Ishikawa (cell line): Measurements from ENCODE around the gene ADAMTSL1.

Source experiments
- CEBPB ChIP-seq: IDR thresholded peaks from 2 replicates; pipeline ENCODE4 v1.6.1; 2012
- CREB1 ChIP-seq: IDR thresholded peaks from 2 replicates; pipeline ENCODE4 v1.6.1; 2012; ENCODE audit warnings: low read depth
- EGR1 ChIP-seq: IDR thresholded peaks from 2 replicates; pipeline ENCODE4 v1.6.1; 2012
- EP300 ChIP-seq: IDR thresholded peaks from 2 replicates; pipeline ENCODE4 v1.6.1; 2012; ENCODE audit warnings: borderline replicate concordance
- FOXM1 ChIP-seq: IDR thresholded peaks from 2 replicates; pipeline ENCODE4 v1.6.1; 2012; ENCODE audit warnings: low read depth, borderline replicate concordance
- NFIC ChIP-seq: IDR thresholded peaks from 2 replicates; pipeline ENCODE4 v1.6.1; 2012
- RAD21 ChIP-seq: IDR thresholded peaks from 2 replicates; pipeline ENCODE4 v1.6.1; 2012; ENCODE audit warnings: low read depth
- TAF1 ChIP-seq: IDR thresholded peaks from 2 replicates; pipeline ENCODE4 v1.6.1; 2012; ENCODE audit warnings: low read depth, mild to moderate bottlenecking
- TCF12 ChIP-seq: IDR thresholded peaks from 2 replicates; pipeline ENCODE4 v1.6.1; 2012; ENCODE audit warnings: low read depth
- TEAD4 ChIP-seq: IDR thresholded peaks from 2 replicates; pipeline ENCODE4 v1.6.1; 2012
- YY1 ChIP-seq: IDR thresholded peaks from 2 replicates; pipeline ENCODE4 v1.6.1; 2012; ENCODE audit warnings: low read depth
- ZBTB7A ChIP-seq: IDR thresholded peaks from 2 replicates; pipeline ENCODE4 v1.6.1; 2012; ENCODE audit warnings: low read depth
- TF ChIP-seq, protein P1 (sequence below): IDR thresholded peaks from 2 replicates; pipeline ENCODE4 v1.6.1; 2012
- TF ChIP-seq, protein P2 (sequence below): IDR thresholded peaks from 2 replicates; pipeline ENCODE4 v1.6.1; 2012; ENCODE audit warnings: low read depth, mild to moderate bottlenecking
- TF ChIP-seq, protein P3 (sequence below): IDR thresholded peaks from 2 replicates; pipeline ENCODE4 v1.6.1; 2012

ADAMTSL1 gene

DNA sequence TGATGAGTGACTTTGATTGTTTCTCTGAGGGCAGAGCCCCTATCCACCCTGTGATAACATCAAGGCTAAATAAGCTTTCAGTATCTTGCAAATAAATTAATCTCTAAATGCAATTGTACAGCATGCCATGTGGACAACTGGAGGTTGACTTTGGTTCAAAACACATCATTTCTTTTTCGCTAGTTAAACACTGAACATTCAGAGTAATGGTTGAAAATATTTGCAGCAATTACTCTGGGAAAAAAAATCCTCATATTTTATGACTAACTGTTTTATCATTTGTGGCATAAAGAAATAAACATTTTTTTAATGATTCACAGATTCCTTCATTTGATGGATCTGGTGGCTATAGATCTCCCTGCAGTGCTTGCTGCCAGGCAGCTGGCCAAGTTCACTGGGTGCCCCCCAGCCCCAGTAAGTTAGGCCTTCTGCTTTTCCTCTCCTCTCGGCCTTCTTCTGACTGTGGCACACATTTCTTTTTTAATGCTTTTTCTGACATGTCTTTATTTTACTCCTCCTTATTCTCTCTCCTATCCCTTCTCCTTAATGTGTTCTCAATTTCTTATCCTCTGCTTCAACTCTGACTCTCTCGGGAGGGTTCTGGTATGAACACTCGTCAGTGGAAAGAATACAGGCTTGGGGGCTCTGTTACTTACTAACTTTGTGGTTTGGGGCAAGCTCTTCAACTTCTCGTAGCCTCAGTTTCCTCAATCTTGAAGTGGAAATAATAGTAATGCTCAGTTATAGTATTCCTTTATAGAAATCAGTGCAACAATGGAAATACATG lies 69.6 kb downstream of the ADAMTSL1 start:
- TF ChIP-seq, protein P1, sequence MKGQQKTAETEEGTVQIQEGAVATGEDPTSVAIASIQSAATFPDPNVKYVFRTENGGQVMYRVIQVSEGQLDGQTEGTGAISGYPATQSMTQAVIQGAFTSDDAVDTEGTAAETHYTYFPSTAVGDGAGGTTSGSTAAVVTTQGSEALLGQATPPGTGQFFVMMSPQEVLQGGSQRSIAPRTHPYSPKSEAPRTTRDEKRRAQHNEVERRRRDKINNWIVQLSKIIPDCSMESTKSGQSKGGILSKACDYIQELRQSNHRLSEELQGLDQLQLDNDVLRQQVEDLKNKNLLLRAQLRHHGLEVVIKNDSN, result no peak

DNA sequence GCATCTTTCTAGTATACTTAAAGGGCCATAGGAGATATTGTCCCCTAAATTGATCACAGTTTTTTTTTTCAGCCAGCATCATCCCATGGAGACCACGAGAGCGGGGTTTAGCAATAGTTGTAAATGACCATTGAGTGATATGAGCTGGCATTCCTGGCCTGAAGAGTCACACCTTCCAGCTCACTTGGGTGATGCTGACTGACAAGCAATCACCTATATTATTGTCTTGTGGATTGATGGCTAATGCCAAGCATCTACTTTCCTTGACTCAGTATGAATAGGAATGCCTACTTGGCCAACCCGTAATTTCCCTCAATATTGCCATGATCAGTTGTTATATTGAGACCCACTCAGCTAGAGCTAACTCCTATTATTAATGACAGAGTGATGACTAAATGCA lies 70.5 kb downstream of the ADAMTSL1 start:
- TF ChIP-seq EGR1, result no peak

DNA sequence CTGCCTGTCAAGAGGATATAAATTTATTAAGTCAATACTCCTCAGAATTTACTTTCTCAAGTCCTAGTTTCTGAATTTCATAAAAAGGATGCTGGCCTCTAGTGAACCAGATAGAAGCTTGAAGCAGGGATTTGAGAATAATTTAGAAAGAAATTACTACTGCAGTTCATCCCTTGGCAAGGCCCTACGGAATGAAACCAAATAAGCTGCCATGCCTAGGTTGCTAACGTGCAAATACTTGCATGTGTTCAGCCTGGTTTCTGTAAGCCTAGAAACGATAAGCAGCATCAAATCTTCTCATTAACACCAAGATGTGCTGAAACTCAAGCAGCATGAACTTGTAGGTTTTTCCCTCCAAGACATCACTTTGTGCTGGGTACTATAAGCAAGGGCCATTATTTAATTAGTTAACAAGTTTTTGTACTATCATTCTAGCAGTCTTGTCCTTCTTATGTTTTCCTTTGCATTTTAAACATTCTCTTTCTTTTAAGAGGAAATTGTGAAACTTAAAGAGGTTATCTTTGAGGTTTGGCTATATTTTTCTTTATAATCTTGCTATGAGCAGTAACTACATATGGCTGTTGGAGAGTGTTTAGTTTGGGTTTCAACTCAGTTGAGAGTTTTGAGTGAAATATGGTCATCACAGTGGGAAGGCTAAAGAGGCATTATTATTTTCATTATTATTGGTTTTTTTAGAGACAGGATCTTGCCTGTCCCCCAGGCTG lies 71.8 kb downstream of the ADAMTSL1 start:
- TF ChIP-seq YY1, result no peak
- TF ChIP-seq TCF12, result no peak
- TF ChIP-seq EP300, result no peak
- no peak for TF ChIP-seq CEBPB
- no peak for TF ChIP-seq ZBTB7A

DNA sequence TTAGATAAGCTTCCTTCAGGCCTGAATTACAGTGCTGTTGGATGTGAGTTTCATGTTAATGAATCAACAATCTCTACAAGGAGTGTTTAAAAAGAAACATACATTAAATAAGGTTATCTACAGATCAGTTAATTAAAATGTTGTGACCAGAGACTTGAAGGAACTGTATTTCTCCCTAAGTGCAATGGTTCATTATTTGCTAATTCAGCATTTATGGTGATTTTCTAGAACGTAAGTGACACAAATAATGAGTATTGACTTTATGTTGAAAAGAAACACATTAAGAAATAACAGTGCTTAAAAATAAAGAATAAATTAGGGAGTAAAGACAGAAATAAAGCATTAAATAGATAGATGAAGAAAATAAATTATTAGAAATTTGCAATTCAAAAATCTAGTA lies 74.5 kb downstream of the ADAMTSL1 start:
- TF ChIP-seq, protein P1, result no peak
- no peak for TF ChIP-seq EGR1
- TF ChIP-seq TAF1, result no peak
- no peak for TF ChIP-seq NFIC
- no peak for TF ChIP-seq CEBPB
- TF ChIP-seq, protein P2, sequence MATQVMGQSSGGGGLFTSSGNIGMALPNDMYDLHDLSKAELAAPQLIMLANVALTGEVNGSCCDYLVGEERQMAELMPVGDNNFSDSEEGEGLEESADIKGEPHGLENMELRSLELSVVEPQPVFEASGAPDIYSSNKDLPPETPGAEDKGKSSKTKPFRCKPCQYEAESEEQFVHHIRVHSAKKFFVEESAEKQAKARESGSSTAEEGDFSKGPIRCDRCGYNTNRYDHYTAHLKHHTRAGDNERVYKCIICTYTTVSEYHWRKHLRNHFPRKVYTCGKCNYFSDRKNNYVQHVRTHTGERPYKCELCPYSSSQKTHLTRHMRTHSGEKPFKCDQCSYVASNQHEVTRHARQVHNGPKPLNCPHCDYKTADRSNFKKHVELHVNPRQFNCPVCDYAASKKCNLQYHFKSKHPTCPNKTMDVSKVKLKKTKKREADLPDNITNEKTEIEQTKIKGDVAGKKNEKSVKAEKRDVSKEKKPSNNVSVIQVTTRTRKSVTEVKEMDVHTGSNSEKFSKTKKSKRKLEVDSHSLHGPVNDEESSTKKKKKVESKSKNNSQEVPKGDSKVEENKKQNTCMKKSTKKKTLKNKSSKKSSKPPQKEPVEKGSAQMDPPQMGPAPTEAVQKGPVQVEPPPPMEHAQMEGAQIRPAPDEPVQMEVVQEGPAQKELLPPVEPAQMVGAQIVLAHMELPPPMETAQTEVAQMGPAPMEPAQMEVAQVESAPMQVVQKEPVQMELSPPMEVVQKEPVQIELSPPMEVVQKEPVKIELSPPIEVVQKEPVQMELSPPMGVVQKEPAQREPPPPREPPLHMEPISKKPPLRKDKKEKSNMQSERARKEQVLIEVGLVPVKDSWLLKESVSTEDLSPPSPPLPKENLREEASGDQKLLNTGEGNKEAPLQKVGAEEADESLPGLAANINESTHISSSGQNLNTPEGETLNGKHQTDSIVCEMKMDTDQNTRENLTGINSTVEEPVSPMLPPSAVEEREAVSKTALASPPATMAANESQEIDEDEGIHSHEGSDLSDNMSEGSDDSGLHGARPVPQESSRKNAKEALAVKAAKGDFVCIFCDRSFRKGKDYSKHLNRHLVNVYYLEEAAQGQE, result no peak
- no peak for TF ChIP-seq TEAD4
- TF ChIP-seq, protein P3, sequence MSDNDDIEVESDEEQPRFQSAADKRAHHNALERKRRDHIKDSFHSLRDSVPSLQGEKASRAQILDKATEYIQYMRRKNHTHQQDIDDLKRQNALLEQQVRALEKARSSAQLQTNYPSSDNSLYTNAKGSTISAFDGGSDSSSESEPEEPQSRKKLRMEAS, result no peak
- TF ChIP-seq EP300, result no peak
- no peak for TF ChIP-seq RAD21
- TF ChIP-seq ZBTB7A, result no peak
- TF ChIP-seq CREB1, result no peak
- TF ChIP-seq FOXM1, result no peak
- TF ChIP-seq YY1, result no peak
- no peak for TF ChIP-seq TCF12

DNA sequence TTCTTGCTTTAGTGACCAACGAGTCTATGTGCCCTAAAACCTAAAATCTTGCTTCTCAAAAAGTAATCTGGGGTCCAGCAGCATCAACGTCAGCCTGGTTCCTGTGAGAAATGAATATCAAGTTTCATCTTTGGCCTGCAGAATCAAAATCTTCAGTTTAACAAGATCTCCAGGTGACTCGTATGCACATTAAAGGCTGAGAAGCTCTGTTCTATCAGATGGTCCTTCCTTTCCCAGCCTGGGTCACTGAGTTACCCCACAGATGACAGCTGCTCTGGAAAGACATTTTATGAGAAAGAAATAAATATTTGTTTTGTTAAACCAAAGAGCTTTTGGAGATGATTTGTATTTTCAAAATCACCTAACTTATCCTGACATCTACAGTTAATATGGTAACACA lies 75.8 kb downstream of the ADAMTSL1 start:
- no peak for TF ChIP-seq NFIC
- no peak for TF ChIP-seq RAD21
- no peak for TF ChIP-seq FOXM1
- TF ChIP-seq, protein P2, result no peak
- TF ChIP-seq, protein P3, result no peak
- no peak for TF ChIP-seq EGR1
- TF ChIP-seq, protein P1, result no peak
- TF ChIP-seq TAF1, result no peak
- TF ChIP-seq TEAD4, result no peak
- TF ChIP-seq YY1, result no peak
- TF ChIP-seq EP300, result no peak

DNA sequence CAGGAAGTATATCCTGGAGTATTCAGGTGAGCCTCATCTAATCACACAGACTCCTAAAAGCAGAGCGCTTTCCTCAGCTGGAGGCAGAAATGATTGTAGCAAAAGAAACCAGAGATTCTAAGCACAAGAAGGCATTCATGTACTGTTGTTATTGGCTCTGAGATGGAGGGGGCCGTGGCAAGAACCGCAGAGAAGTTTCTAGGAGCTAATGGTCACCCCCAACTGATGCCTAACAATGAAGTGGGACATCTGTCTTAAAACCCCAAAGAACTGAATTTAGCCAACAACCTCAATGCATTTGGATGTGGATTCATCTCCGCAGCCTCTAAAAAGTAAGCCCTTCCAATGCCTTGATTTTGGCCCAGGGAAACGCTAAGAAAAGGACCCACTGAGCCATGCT lies 76.3 kb downstream of the ADAMTSL1 start:
- TF ChIP-seq, protein P3, result no peak
- TF ChIP-seq CEBPB (no peak), EGR1 (no peak)
